Glutamatergic neuron (in vitro differentiated cells): Measurements from ENCODE around the gene C10orf67. TPM values are rescaled to one million over a fixed set of nuclear protein-coding genes. Genes with fewer than 3 reads are reported as not detected.

ENCODE experiments used
- DNase-seq: peaks from one replicate; pipeline ENCODE4 v3.0.0; 2022
- H3K27ac Mint-ChIP-seq: one replicate; pipeline ENCODE4 v1.8.0; 2020; ENCODE audit warnings: mild to moderate bottlenecking, mixed read lengths, inconsistent platforms; ENCODE audit not compliant: unreplicated experiment
- H3K27me3 Mint-ChIP-seq: one replicate; pipeline ENCODE4 v1.8.0; 2020; ENCODE audit warnings: mild to moderate bottlenecking, moderate library complexity, mixed read lengths, inconsistent platforms; ENCODE audit not compliant: unreplicated experiment
- H3K36me3 Mint-ChIP-seq: one replicate; pipeline ENCODE4 v1.8.0; 2020; ENCODE audit warnings: mild to moderate bottlenecking, mixed read lengths, inconsistent platforms; ENCODE audit not compliant: unreplicated experiment
- H3K4me1 Mint-ChIP-seq: one replicate; pipeline ENCODE4 v1.8.0; 2020; ENCODE audit warnings: mild to moderate bottlenecking, low read depth, mixed read lengths, inconsistent platforms; ENCODE audit not compliant: unreplicated experiment
- H3K4me3 Mint-ChIP-seq: one replicate; pipeline ENCODE4 v1.8.0; 2020; ENCODE audit warnings: mild to moderate bottlenecking, mixed read lengths, inconsistent platforms; ENCODE audit not compliant: unreplicated experiment
- H3K9me3 Mint-ChIP-seq: one replicate; pipeline ENCODE4 v1.8.0; 2020; ENCODE audit warnings: mild to moderate bottlenecking, moderate library complexity, mixed read lengths, inconsistent platforms; ENCODE audit not compliant: unreplicated experiment
- CTCF ChIP-seq: fragments of 200-600 bp; sonication (generic); IDR thresholded peaks from one replicate; pipeline ENCODE4 v1.5.0; 2021; ENCODE audit not compliant: partially characterized antibody, unreplicated experiment
- total RNA-seq: library from RNA; stranded (reverse); fragmentation: NEBNext Ultra II Directional; extraction: Animal tissue kit (Norgen Biotek cat#: 25700); gene quantifications from one replicate; pipeline ENCODE4 v1.2.1, GENCODE V29; 2021; ENCODE audit not compliant: unreplicated experiment

Gene C10orf67
- total RNA-seq, 1 donor from 2014 or later = not detected

- Mint-ChIP-seq H3K4me3 (no peak overlapping the region), H3K27ac (no peak overlapping the region), H3K4me1 (no peaks in the 10 kb centered on the region), H3K27me3 (peaks cover 35% of the 10 kb centered on the region), H3K36me3 (peaks cover 2% of the 10 kb centered on the region), H3K9me3 (peaks cover 7% of the 10 kb centered on the region)
- DNase-seq = no peak
- no peak for TF ChIP-seq CTCF
Measured at GRCh38 chr10:23198940-23199767, 145.4 kb downstream of the C10orf67 start.

- H3K27ac Mint-ChIP-seq = no peak overlapping the region
- no peaks in the 10 kb centered on the region for H3K4me1 Mint-ChIP-seq
- no peak for TF ChIP-seq CTCF
- peaks cover 10% of the 10 kb centered on the region for H3K9me3 Mint-ChIP-seq
- DNase-seq = no peak
- no peaks in the 10 kb centered on the region for H3K36me3 Mint-ChIP-seq
- peaks cover 34% of the 10 kb centered on the region for H3K27me3 Mint-ChIP-seq
- peak overlapping the region; percentile 28 for H3K4me3 Mint-ChIP-seq
Measured at GRCh38 chr10:23198610-23198939, 146.0 kb downstream of the C10orf67 start.

- no peak for DNase-seq
- Mint-ChIP-seq H3K27me3 (peaks cover 38% of the 10 kb centered on the region), H3K36me3 (no peaks in the 10 kb centered on the region), H3K27ac (no peak overlapping the region), H3K4me3 (no peak overlapping the region), H3K9me3 (peaks cover 10% of the 10 kb centered on the region), H3K4me1 (no peaks in the 10 kb centered on the region)
- no peak for TF ChIP-seq CTCF
Measured at GRCh38 chr10:23197416-23197861, 147.2 kb downstream of the C10orf67 start.

- H3K27me3 Mint-ChIP-seq = peaks cover 37% of the 10 kb centered on the region
- no peak overlapping the region for H3K27ac Mint-ChIP-seq
- no peak for TF ChIP-seq CTCF
- H3K4me3 Mint-ChIP-seq = no peak overlapping the region
- no peak for DNase-seq
- no peaks in the 10 kb centered on the region for H3K4me1 Mint-ChIP-seq
- no peaks in the 10 kb centered on the region for H3K36me3 Mint-ChIP-seq
- H3K9me3 Mint-ChIP-seq = peaks cover 10% of the 10 kb centered on the region
Measured at GRCh38 chr10:23196915-23197314, 147.7 kb downstream of the C10orf67 start.

- Mint-ChIP-seq H3K4me1 (peaks cover 2% of the 10 kb centered on the region), H3K36me3 (no peaks in the 10 kb centered on the region), H3K9me3 (peaks cover 10% of the 10 kb centered on the region), H3K27ac (no peak overlapping the region), H3K27me3 (peaks cover 36% of the 10 kb centered on the region), H3K4me3 (no peak overlapping the region)
- no peak for TF ChIP-seq CTCF
- no peak for DNase-seq
Measured at GRCh38 chr10:23195846-23196600, 148.6 kb downstream of the C10orf67 start.
